Activated naive CD8-positive, alpha-beta T cell treated with anti-CD3 and anti-CD28 coated beads, Interleukin-2, amount 10 ng/mL, durations not matched to agents 7 days and 5 days (primary cell): ENCODE measurements around the gene CGREF1. TPM values are rescaled to one million over a fixed set of nuclear protein-coding genes. Genes with fewer than 3 reads are reported as not detected.

Source experiments
- ATAC-seq: fragments of 150-1000 bp; cut with Tn5 transposase; one replicate; pipeline ENCODE4 v1.10.0; 2021; ENCODE audit warnings: low read depth, moderate library complexity
- POLR2A ChIA-PET: fragments of 350-600 bp; sonication (Branson Sonifier 250); formaldehyde crosslinking; loops from one replicate; lab custom pipeline; 2021; ENCODE audit warnings: antibody characterized with exemption; lab: Charles Lee
- DNase-seq: peaks from one replicate; pipeline ENCODE4 v3.0.0; 2021
- H3K27ac Mint-ChIP-seq: one replicate; pipeline ENCODE4 v1.8.0; 2022; ENCODE audit warnings: mild to moderate bottlenecking, mixed read lengths
- H3K27me3 Mint-ChIP-seq: one replicate; pipeline ENCODE4 v1.8.0; 2022; ENCODE audit warnings: mild to moderate bottlenecking, moderate library complexity, mixed read lengths
- H3K36me3 Mint-ChIP-seq: one replicate; pipeline ENCODE4 v1.8.0; 2021; ENCODE audit warnings: mild to moderate bottlenecking, mixed read lengths
- H3K4me1 Mint-ChIP-seq: one replicate; pipeline ENCODE4 v1.8.0; 2021; ENCODE audit warnings: mixed read lengths
- H3K4me3 Mint-ChIP-seq: one replicate; pipeline ENCODE4 v1.8.0; 2022; ENCODE audit warnings: mild to moderate bottlenecking, moderate library complexity, mixed read lengths
- H3K9me3 Mint-ChIP-seq: one replicate; pipeline ENCODE4 v1.8.0; 2021; ENCODE audit warnings: mixed read lengths
- total RNA-seq, 2 experiments: library from RNA; stranded (reverse); gene quantifications; one replicate each; pipeline ENCODE4 v1.2.3, GENCODE V29; 2021

Gene CGREF1
- total RNA-seq, 2 experiments from 2014 or later = 1.6 TPM

- H3K36me3 Mint-ChIP-seq = no peaks in the 10 kb centered on the region
- no peaks in the 10 kb centered on the region for H3K9me3 Mint-ChIP-seq
- H3K4me3 Mint-ChIP-seq = peak overlapping the region; percentile 89
- POLR2A ChIA-PET = interaction anchor here (0.8 to 10.4 kb wide), 7 partner anchors 9 to 237 kb away, joined by 3 to 113 read pairs (median 4); partner anchors contain the start of genes AGBL5, MPV17 and OST4
- H3K27me3 Mint-ChIP-seq = no peaks in the 10 kb centered on the region
- H3K27ac Mint-ChIP-seq = peak overlapping the region; percentile 88
- DNase-seq (peak; percentile 100), ATAC-seq (peak; percentile 89)
- peaks cover 29% of the 10 kb centered on the region for H3K4me1 Mint-ChIP-seq
Measured at GRCh38 chr2:27086090-27086723, 32.7 kb downstream of the CGREF1 start.

DNA sequence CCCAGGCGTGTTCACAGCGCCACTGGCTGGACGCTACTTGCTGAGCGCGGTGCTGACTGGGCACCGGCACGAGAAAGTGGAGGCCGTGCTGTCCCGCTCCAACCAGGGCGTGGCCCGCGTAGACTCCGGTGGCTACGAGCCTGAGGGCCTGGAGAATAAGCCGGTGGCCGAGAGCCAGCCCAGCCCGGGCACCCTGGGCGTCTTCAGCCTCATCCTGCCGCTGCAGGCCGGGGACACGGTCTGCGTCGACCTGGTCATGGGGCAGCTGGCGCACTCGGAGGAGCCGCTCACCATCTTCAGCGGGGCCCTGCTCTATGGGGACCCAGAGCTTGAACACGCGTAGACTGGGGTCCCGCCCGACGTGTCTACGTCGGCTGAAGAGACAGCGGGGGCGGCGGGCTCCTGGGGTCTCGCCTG lies 33.2 kb downstream of the CGREF1 start:
- Mint-ChIP-seq H3K4me1 (peaks cover 34% of the 10 kb centered on the region), H3K36me3 (no peaks in the 10 kb centered on the region), H3K27me3 (no peaks in the 10 kb centered on the region), H3K9me3 (no peaks in the 10 kb centered on the region), H3K27ac (peak overlapping the region; percentile 63), H3K4me3 (peak overlapping the region; percentile 78)
- no peak for DNase-seq
- ATAC-seq = peak; percentile 6
- POLR2A ChIA-PET = interaction anchor here (0.6 to 10.4 kb wide), 4 partner anchors 9 to 59 kb away, joined by 4 to 113 read pairs (median 33); partner anchors contain the start of genes AGBL5 and OST4

- Mint-ChIP-seq H3K27me3 (no peaks in the 10 kb centered on the region), H3K4me3 (peak overlapping the region; percentile 78)
- POLR2A ChIA-PET = interaction anchor here (0.6 to 10.4 kb wide), 4 partner anchors 8 to 59 kb away, joined by 4 to 113 read pairs (median 33); partner anchors contain the start of genes AGBL5 and OST4
Measured at GRCh38 chr2:27085062-27085672, 33.8 kb downstream of the CGREF1 start.

DNA sequence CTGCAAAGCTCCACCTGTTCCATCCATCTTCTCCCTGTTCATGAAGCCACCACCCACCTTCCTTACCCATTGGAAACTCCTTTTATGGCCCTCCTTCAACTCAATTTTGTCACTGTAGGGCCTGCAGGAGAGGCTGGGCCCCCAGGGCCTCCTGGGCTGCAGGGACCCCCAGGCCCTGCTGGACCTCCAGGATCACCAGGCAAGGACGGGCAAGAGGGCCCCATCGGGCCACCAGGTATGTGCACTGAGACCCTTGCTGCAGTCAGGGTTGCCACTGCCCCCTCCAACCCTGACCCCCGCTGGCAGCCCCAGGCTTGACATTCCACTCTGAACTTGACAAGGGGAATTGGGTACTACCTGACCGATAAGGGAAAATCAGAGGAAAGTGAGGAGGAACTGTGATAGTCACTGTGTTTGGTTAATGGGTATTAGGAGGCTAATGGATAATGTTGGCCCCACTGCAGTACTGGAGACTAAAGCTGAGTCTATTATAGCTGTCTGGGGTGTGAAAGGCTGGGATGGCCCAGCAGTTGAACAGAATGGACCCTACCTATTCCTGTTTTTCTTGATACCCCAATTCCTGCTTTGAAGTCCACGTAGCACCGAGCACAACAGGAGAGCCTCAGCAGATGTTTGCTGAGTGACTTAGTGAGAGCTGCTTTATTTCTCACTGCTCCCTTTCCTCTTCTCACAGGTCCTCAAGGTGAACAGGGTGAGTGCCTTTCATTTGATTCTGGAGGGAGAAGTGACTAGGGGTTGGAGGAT lies 34.4 kb downstream of the CGREF1 start:
- POLR2A ChIA-PET = interaction anchor here (7.9 to 10.4 kb wide), 2 partner anchors 11 to 34 kb away, joined by 61 to 113 read pairs; partner anchors contain the start of genes AGBL5 and OST4
- Mint-ChIP-seq H3K4me1 (peaks cover 32% of the 10 kb centered on the region), H3K4me3 (peak overlapping the region; percentile 78), H3K36me3 (no peaks in the 10 kb centered on the region), H3K27ac (peak overlapping the region; percentile 63), H3K9me3 (no peaks in the 10 kb centered on the region), H3K27me3 (no peaks in the 10 kb centered on the region)
- DNase-seq (no peak), ATAC-seq (no peak)

More at GRCh38 chr2:27085062-27085672, 33.8 kb downstream of the CGREF1 start:
- Mint-ChIP-seq H3K9me3 (no peaks in the 10 kb centered on the region), H3K27ac (peak overlapping the region; percentile 63), H3K4me1 (peaks cover 35% of the 10 kb centered on the region), H3K36me3 (no peaks in the 10 kb centered on the region)
- ATAC-seq = no peak
- no peak for DNase-seq

DNA sequence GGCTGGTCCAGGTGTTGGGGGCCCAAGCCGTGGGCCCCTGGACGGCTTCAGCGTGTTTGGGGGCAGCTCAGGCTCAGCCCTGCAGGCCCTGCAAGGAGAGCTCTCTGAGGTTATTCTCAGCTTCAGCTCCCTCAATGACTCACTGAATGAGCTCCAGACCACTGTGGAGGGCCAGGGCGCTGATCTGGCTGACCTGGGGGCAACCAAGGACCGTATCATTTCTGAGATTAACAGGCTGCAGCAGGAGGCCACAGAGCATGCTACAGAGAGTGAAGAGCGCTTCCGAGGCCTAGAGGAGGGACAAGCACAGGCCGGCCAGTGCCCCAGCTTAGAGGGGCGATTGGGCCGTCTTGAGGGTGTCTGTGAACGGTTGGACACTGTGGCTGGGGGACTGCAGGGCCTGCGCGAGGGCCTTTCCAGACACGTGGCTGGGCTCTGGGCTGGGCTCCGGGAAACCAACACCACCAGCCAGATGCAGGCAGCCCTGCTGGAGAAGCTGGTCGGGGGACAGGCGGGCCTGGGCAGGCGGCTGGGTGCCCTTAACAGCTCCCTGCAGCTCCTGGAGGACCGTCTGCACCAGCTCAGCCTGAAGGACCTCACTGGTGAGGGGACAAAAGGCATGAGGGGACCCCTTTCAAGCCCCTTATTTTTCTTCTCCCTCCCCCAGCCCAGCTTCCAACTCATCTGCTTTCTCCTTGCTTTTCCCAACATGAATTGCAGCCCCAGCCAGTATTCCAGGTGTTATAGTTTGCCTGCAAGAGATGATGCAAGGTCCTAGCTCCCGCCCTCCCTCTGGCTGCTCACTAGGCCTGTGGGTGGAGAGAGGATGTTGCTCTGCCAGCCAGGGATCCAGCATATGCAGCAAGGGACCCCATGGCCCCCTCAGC lies 35.3 kb downstream of the CGREF1 start:
- Mint-ChIP-seq H3K36me3 (no peaks in the 10 kb centered on the region), H3K4me3 (no peak overlapping the region), H3K27me3 (no peaks in the 10 kb centered on the region), H3K4me1 (peaks cover 32% of the 10 kb centered on the region), H3K27ac (peak overlapping the region; percentile 75), H3K9me3 (no peaks in the 10 kb centered on the region)
- POLR2A ChIA-PET = interaction anchor here (7.9 to 10.4 kb wide), 2 partner anchors 11 to 33 kb away, joined by 61 to 113 read pairs; partner anchors contain the start of genes AGBL5 and OST4
- no peak for ATAC-seq
- DNase-seq = no peak

DNA sequence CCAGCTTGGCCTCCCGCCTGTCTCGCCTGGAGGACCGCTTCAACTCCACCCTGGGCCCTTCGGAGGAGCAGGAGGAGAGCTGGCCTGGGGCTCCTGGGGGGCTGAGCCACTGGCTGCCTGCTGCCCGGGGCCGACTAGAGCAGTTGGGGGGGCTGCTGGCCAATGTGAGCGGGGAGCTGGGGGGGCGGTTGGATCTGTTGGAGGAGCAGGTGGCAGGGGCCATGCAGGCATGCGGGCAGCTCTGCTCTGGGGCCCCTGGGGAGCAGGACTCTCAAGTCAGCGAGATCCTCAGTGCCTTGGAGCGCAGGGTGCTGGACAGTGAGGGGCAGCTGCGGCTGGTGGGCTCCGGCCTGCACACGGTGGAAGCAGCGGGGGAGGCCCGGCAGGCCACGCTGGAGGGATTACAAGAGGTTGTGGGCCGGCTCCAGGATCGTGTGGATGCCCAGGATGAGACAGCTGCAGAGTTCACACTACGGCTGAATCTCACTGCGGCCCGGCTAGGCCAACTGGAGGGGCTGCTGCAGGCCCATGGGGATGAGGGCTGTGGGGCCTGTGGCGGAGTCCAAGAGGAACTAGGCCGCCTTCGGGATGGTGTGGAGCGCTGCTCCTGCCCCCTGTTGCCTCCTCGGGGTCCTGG lies 36.0 kb downstream of the CGREF1 start:
- Mint-ChIP-seq H3K27me3 (no peaks in the 10 kb centered on the region), H3K9me3 (no peaks in the 10 kb centered on the region), H3K4me3 (no peak overlapping the region), H3K36me3 (no peaks in the 10 kb centered on the region), H3K27ac (peak overlapping the region; percentile 45), H3K4me1 (peaks cover 33% of the 10 kb centered on the region)
- POLR2A ChIA-PET = interaction anchor here (0.6 to 10.4 kb wide), 3 partner anchors 10 to 197 kb away, joined by 3 to 113 read pairs (median 61); partner anchors contain the start of genes AGBL5 and OST4
- DNase-seq (no peak), ATAC-seq (no peak)

GRCh38 chr2:27081984-27082772 lies 36.8 kb downstream of the CGREF1 start:
- POLR2A ChIA-PET = interaction anchor here (0.6 to 10.4 kb wide), 6 partner anchors 9 to 198 kb away, joined by 3 to 113 read pairs (median 6); partner anchors contain the start of genes AGBL5 and OST4
- Mint-ChIP-seq H3K36me3 (no peaks in the 10 kb centered on the region), H3K4me1 (peaks cover 31% of the 10 kb centered on the region), H3K9me3 (no peaks in the 10 kb centered on the region), H3K27me3 (no peaks in the 10 kb centered on the region), H3K27ac (peak overlapping the region; percentile 98), H3K4me3 (peak overlapping the region; percentile 82)
- ATAC-seq = no peak
- peak; percentile 36 for DNase-seq

- Mint-ChIP-seq H3K4me3 (peak overlapping the region; percentile 82), H3K27ac (peak overlapping the region; percentile 98), H3K36me3 (no peaks in the 10 kb centered on the region), H3K9me3 (no peaks in the 10 kb centered on the region), H3K27me3 (no peaks in the 10 kb centered on the region), H3K4me1 (peaks cover 39% of the 10 kb centered on the region)
- no peak for DNase-seq
- POLR2A ChIA-PET = interaction anchor here (0.7 to 10.4 kb wide), 7 partner anchors 8 to 1328 kb away, joined by 3 to 113 read pairs (median 4); partner anchors contain the start of genes AGBL5 and OST4
- ATAC-seq = no peak
Measured at GRCh38 chr2:27080603-27080936, 38.4 kb downstream of the CGREF1 start.

- DNase-seq (no peak), ATAC-seq (no peak)
- H3K4me3 Mint-ChIP-seq = peak overlapping the region; percentile 35
- H3K27ac Mint-ChIP-seq = peak overlapping the region; percentile 56
- peaks cover 39% of the 10 kb centered on the region for H3K4me1 Mint-ChIP-seq
- H3K27me3 Mint-ChIP-seq = no peaks in the 10 kb centered on the region
- POLR2A ChIA-PET = interaction anchor here (10.4 kb wide), 1 partner anchor 7 kb away, joined by 113 read pairs; the partner anchor contains the start of gene OST4
- H3K9me3 Mint-ChIP-seq = no peaks in the 10 kb centered on the region
- H3K36me3 Mint-ChIP-seq = no peaks in the 10 kb centered on the region
Measured at GRCh38 chr2:27080140-27080469, 38.8 kb downstream of the CGREF1 start.

GRCh38 chr2:27079233-27080139 lies 39.4 kb downstream of the CGREF1 start:
- DNase-seq (no peak), ATAC-seq (no peak)
- Mint-ChIP-seq H3K27ac (peak overlapping the region; percentile 56), H3K4me3 (no peak overlapping the region), H3K27me3 (no peaks in the 10 kb centered on the region), H3K9me3 (no peaks in the 10 kb centered on the region), H3K36me3 (no peaks in the 10 kb centered on the region), H3K4me1 (peaks cover 41% of the 10 kb centered on the region)
- POLR2A ChIA-PET = interaction anchor here (10.4 kb wide), 1 partner anchor 6 kb away, joined by 113 read pairs; the partner anchor contains the start of gene OST4
